Fibroblast of lung (primary cell): Measurements from ENCODE around the gene TMPRSS2.

Experiments used
- CTCF ChIP-seq, 2 donors: IDR thresholded peaks in 1 of 2; conservative IDR thresholded peaks in 1 of 2; 1 replicate in 1 of 2; 2 replicates in 1 of 2; pipeline ENCODE4 v1.5.1; 2011 to 2012; ENCODE audit warnings: low read length in 2 of 2, control low read depth in 1 of 2, inconsistent platforms in 1 of 2, low read depth in 1 of 2, mild to moderate bottlenecking in 1 of 2
- EZH2 ChIP-seq: IDR thresholded peaks from 2 replicates; pipeline ENCODE4 v1.5.1; 2012; ENCODE audit warnings: low read length, control low read depth, mild to moderate bottlenecking; ENCODE audit errors: missing control alignments

GRCh38 chr21:41506611-41507520, 1.1 kb downstream of the TMPRSS2 start:
- no peak for TF ChIP-seq CTCF (conservative IDR thresholded peaks at IDR 0.05 in 1 of 2, IDR thresholded peaks at IDR 0.05 in 1 of 2; ENCODE audit: low read depth in 1 of 2, low read length in 2 of 2)
- TF ChIP-seq EZH2: peak; percentile 59
